ENCODE measurements around the gene MAFF.
"Not testable (repeated sequence)": the region's sequence is repeated elsewhere in the genome, so short reads cannot be mapped to it uniquely, and the experiment has no call there.

MAFF gene

GRCh38 chr22:38223289-38223960, 21.6 kb downstream of the MAFF start:
- no peak for DNase-seq (ENCODE audit: low spot score)

GRCh38 chr22:38226853-38227649, 25.3 kb downstream of the MAFF start:
- DNase-seq (ENCODE audit: low spot score): no peak

- DNase-seq (ENCODE audit: low spot score): no peak
These were observed 26.6 kb downstream of the MAFF start for GRCh38 chr22:38228326-38228872.

GRCh38 chr22:38228873-38229740, 27.3 kb downstream of the MAFF start:
- peak; percentile 97 for DNase-seq (ENCODE audit: low spot score)

- peak; percentile 82 for DNase-seq (ENCODE audit: low spot score)
These were observed 28.5 kb downstream of the MAFF start for GRCh38 chr22:38230108-38230825.

- no peak for DNase-seq (ENCODE audit: low spot score)
These were observed 29.1 kb downstream of the MAFF start for GRCh38 chr22:38230916-38231315.

GRCh38 chr22:38232196-38232595, 30.4 kb downstream of the MAFF start:
- DNase-seq (ENCODE audit: low spot score): no peak

- no peak for DNase-seq (ENCODE audit: low spot score)
These were observed 31.6 kb downstream of the MAFF start for GRCh38 chr22:38233427-38233826.

- not testable (repeated sequence) for DNase-seq (ENCODE audit: low spot score)
These were observed 32.1 kb downstream of the MAFF start for GRCh38 chr22:38233856-38234255.

GRCh38 chr22:38235240-38235850, 33.6 kb downstream of the MAFF start:
- no peak for DNase-seq (ENCODE audit: low spot score)

- no peak for DNase-seq (ENCODE audit: low spot score)
These were observed 35.0 kb downstream of the MAFF start for GRCh38 chr22:38236786-38237185.

- no peak for DNase-seq (ENCODE audit: low spot score)
These were observed 36.8 kb downstream of the MAFF start for GRCh38 chr22:38238519-38239071.

GRCh38 chr22:38239101-38239761, 37.4 kb downstream of the MAFF start:
- DNase-seq (ENCODE audit: low spot score): no peak

GRCh38 chr22:38240734-38241252, 39.0 kb downstream of the MAFF start:
- DNase-seq (ENCODE audit: low spot score): peak; percentile 72

GRCh38 chr22:38243007-38243765, 41.4 kb downstream of the MAFF start:
- peak; percentile 76 for DNase-seq (ENCODE audit: low spot score)

- DNase-seq (ENCODE audit: low spot score): no peak
These were observed 42.3 kb downstream of the MAFF start for GRCh38 chr22:38244106-38244505.

GRCh38 chr22:38246046-38246658, 44.4 kb downstream of the MAFF start:
- no peak for DNase-seq (ENCODE audit: low spot score)

GRCh38 chr22:38246692-38247091, 44.9 kb downstream of the MAFF start:
- DNase-seq (ENCODE audit: low spot score): no peak

GRCh38 chr22:38247713-38248112, 45.9 kb downstream of the MAFF start:
- no peak for DNase-seq (ENCODE audit: low spot score)
